ENCODE measurements around the gene PRKCE. TPM values are rescaled to one million over a fixed set of nuclear protein-coding genes. Genes with fewer than 3 reads are reported as not detected.
A peak's percentile ranks its signal among the peaks of the same experiment; 100 is the strongest.

Gene PRKCE
- polyA plus RNA-seq, 2 donors: 2.6 to 2.9 TPM

DNA sequence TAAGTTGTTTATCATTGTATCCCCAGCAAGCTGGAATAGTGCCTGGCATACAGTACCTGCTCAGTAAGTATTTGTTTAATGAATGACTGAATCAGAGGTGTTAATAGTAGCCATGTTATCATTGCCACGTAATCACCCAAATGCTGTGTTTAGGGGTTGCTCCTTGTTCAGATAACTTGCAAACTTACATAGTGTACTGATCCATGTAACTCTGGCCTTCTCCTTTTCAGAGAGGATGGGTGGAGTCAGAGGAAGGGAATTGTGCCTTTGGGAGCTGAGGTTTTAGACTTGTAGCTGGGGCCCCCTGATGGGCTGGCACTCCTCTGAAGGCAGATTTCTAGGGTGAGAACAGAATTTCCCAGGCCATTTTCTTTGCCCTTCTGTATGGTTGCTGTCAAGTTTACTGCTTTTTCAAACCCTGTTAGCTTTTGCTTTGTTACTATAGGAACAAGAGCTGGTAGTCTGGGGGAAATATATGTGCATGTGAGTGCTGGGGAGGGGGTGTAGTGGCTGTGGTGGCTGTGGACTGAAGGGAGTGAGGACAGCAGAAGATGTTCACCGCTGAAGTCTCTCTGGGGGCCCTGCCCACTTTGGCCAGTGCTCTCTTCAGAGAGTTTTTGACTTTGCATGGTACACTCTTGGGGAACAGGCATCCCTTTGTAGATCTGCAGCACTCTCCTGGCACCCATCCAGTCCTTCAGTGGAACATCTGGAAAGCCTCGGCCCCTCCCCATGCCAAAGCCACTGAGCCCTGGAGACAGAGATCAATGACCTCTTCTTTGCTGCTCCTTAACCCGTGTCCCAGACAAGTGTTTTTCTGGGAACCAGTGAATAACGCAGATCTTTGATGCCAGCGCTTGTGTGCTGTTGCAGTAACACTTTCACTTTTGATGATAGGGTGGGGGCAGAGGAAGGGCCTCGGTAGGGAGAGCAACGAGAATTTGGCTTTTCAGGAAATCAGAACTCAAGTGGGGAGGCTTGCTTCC is 209.0 kb downstream of the PRKCE start:
- no peaks in the 10 kb centered on the region for H3K36me3 ChIP-seq (ENCODE audit: control insufficient read depth in 2 of 2, insufficient read depth in 2 of 2, low read length in 1 of 2)
- H3K27me3 ChIP-seq (ENCODE audit: control insufficient read depth in 1 of 2, insufficient read depth in 2 of 2, low read length in 2 of 2): no peaks in the 10 kb centered on the region
- H3K27ac ChIP-seq (ENCODE audit: low read depth in 2 of 2, low read length in 1 of 2): peak overlapping the region; percentile 16 to 40
- H3K4me3 ChIP-seq (ENCODE audit: low read depth in 1 of 2, low read length in 2 of 2): peak overlapping the region in 1 of 2 donors; percentile 20
- WGBS, 2 donors: 7 to 15% methylated on average over 8 of the region's 8 CpGs
- peaks cover 2 to 5% of the 10 kb centered on the region in 2 donors for H3K4me1 ChIP-seq (ENCODE audit: control insufficient read depth in 2 of 2, insufficient read depth in 2 of 2, low read length in 1 of 2)
- no peaks in the 10 kb centered on the region for H3K9me3 ChIP-seq (ENCODE audit: control insufficient read depth in 2 of 2, insufficient read depth in 1 of 2, low read depth in 1 of 2, low read length in 1 of 2)

GRCh38 chr2:45862843-45863242 is 211.4 kb downstream of the PRKCE start:
- H3K36me3 ChIP-seq (ENCODE audit: control insufficient read depth in 2 of 2, insufficient read depth in 2 of 2, low read length in 1 of 2): no peaks in the 10 kb centered on the region
- 55 to 67% methylated on average over 2 of the region's 2 CpGs for WGBS, 2 donors
- no peaks in the 10 kb centered on the region for H3K9me3 ChIP-seq (ENCODE audit: control insufficient read depth in 2 of 2, insufficient read depth in 1 of 2, low read depth in 1 of 2, low read length in 1 of 2)
- H3K27ac ChIP-seq (ENCODE audit: low read depth in 2 of 2, low read length in 1 of 2): no peak overlapping the region
- H3K4me3 ChIP-seq (ENCODE audit: low read depth in 1 of 2, low read length in 2 of 2): no peak overlapping the region
- H3K4me1 ChIP-seq (ENCODE audit: control insufficient read depth in 2 of 2, insufficient read depth in 2 of 2, low read length in 1 of 2): peaks cover 2 to 5% of the 10 kb centered on the region in 2 donors
- H3K27me3 ChIP-seq (ENCODE audit: control insufficient read depth in 1 of 2, insufficient read depth in 2 of 2, low read length in 2 of 2): no peaks in the 10 kb centered on the region

- no peaks in the 10 kb centered on the region for H3K27me3 ChIP-seq (ENCODE audit: control insufficient read depth in 1 of 2, insufficient read depth in 2 of 2, low read length in 2 of 2)
- no peaks in the 10 kb centered on the region for H3K9me3 ChIP-seq (ENCODE audit: control insufficient read depth in 2 of 2, insufficient read depth in 1 of 2, low read depth in 1 of 2, low read length in 1 of 2)
- 88% methylated on average over 4 of the region's 4 CpGs for WGBS, 2 donors
- peaks cover 2 to 5% of the 10 kb centered on the region in 2 donors for H3K4me1 ChIP-seq (ENCODE audit: control insufficient read depth in 2 of 2, insufficient read depth in 2 of 2, low read length in 1 of 2)
- no peaks in the 10 kb centered on the region for H3K36me3 ChIP-seq (ENCODE audit: control insufficient read depth in 2 of 2, insufficient read depth in 2 of 2, low read length in 1 of 2)
- H3K4me3 ChIP-seq (ENCODE audit: low read depth in 1 of 2, low read length in 2 of 2): no peak overlapping the region
- no peak overlapping the region for H3K27ac ChIP-seq (ENCODE audit: low read depth in 2 of 2, low read length in 1 of 2)
Measured at GRCh38 chr2:45864121-45864520, 212.6 kb downstream of the PRKCE start.

DNA sequence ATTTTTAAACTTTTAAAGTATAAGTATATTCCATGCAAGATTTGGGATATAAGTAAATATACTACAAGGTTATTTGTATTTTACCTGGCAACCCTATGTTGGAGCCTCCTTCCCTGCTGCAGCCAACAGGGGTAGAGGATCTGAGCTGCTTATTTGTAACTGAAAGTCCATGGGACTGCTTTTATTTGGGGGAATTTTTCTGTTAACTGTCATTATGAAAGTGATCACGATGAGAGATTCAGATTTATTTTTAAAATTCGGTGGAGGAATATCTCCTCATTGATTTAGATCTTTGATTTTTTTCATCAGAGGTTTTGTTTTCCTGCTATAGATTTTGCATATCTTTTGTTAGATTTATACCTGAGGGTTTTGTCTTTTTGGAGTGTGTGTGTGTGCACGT is 215.9 kb downstream of the PRKCE start:
- H3K36me3 ChIP-seq (ENCODE audit: control insufficient read depth in 2 of 2, insufficient read depth in 2 of 2, low read length in 1 of 2): no peaks in the 10 kb centered on the region
- no peak overlapping the region for H3K4me3 ChIP-seq (ENCODE audit: low read depth in 1 of 2, low read length in 2 of 2)
- WGBS, 2 donors: 82% methylated on average over 3 of the region's 3 CpGs
- H3K9me3 ChIP-seq (ENCODE audit: control insufficient read depth in 2 of 2, insufficient read depth in 1 of 2, low read depth in 1 of 2, low read length in 1 of 2): no peaks in the 10 kb centered on the region
- H3K4me1 ChIP-seq (ENCODE audit: control insufficient read depth in 2 of 2, insufficient read depth in 2 of 2, low read length in 1 of 2): peaks cover 0 to 2% of the 10 kb centered on the region in 2 donors
- no peaks in the 10 kb centered on the region for H3K27me3 ChIP-seq (ENCODE audit: control insufficient read depth in 1 of 2, insufficient read depth in 2 of 2, low read length in 2 of 2)
- no peak overlapping the region for H3K27ac ChIP-seq (ENCODE audit: low read depth in 2 of 2, low read length in 1 of 2)

DNA sequence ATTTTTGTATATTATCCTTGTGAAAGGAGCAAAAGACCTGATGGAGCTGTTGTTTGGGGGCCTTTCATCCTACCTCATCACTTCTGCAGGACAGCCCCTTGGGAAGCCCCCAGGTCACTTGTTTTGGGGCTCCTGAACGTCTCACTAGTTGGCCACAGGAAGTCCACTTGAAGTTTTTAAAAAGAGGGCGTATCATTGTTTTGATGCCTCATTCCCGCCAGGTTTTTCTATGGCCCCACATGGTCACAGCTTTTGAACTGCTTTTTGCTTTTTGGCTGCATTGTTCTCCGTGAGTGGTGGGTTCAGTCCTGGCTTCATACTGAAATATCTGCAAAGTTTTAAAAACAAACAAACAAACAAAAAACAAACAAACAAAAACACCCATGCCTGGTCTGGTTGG is 216.3 kb downstream of the PRKCE start:
- 80 to 83% methylated on average over 4 of the region's 4 CpGs for WGBS, 2 donors
- no peak overlapping the region for H3K4me3 ChIP-seq (ENCODE audit: low read depth in 1 of 2, low read length in 2 of 2)
- H3K4me1 ChIP-seq (ENCODE audit: control insufficient read depth in 2 of 2, insufficient read depth in 2 of 2, low read length in 1 of 2): peaks cover 0 to 2% of the 10 kb centered on the region in 2 donors
- H3K27me3 ChIP-seq (ENCODE audit: control insufficient read depth in 1 of 2, insufficient read depth in 2 of 2, low read length in 2 of 2): no peaks in the 10 kb centered on the region
- no peaks in the 10 kb centered on the region for H3K36me3 ChIP-seq (ENCODE audit: control insufficient read depth in 2 of 2, insufficient read depth in 2 of 2, low read length in 1 of 2)
- no peaks in the 10 kb centered on the region for H3K9me3 ChIP-seq (ENCODE audit: control insufficient read depth in 2 of 2, insufficient read depth in 1 of 2, low read depth in 1 of 2, low read length in 1 of 2)
- no peak overlapping the region for H3K27ac ChIP-seq (ENCODE audit: low read depth in 2 of 2, low read length in 1 of 2)

DNA sequence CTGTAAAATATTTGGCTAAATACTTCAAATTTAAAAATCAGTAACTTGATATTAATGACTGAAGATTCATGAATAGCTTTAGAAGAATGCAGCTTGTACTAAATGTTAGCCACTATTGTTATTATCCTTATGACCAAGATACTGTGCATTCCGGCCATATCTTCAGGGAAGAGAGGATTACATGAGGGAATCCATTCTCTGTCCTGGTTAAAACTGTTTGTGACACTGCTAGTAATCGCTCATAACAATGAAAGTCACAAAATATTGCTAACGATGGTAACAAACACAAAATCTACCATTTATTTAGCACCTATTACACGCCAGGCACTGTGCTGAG is 217.7 kb downstream of the PRKCE start:
- Histone ChIP-seq H3K27ac (ENCODE audit: low read depth in 2 of 2, low read length in 1 of 2) (no peak overlapping the region), H3K36me3 (ENCODE audit: control insufficient read depth in 2 of 2, insufficient read depth in 2 of 2, low read length in 1 of 2) (no peaks in the 10 kb centered on the region), H3K4me1 (ENCODE audit: control insufficient read depth in 2 of 2, insufficient read depth in 2 of 2, low read length in 1 of 2) (peaks cover 0 to under 1% of the 10 kb centered on the region in 2 donors), H3K4me3 (ENCODE audit: low read depth in 1 of 2, low read length in 2 of 2) (no peak overlapping the region), H3K9me3 (ENCODE audit: control insufficient read depth in 2 of 2, insufficient read depth in 1 of 2, low read depth in 1 of 2, low read length in 1 of 2) (no peaks in the 10 kb centered on the region), H3K27me3 (ENCODE audit: control insufficient read depth in 1 of 2, insufficient read depth in 2 of 2, low read length in 2 of 2) (no peaks in the 10 kb centered on the region)
- WGBS, 2 donors: 94% methylated on average over 4 of the region's 4 CpGs

GRCh38 chr2:45871025-45871424 is 219.6 kb downstream of the PRKCE start:
- Histone ChIP-seq H3K4me3 (ENCODE audit: low read depth in 1 of 2, low read length in 2 of 2) (no peak overlapping the region), H3K27me3 (ENCODE audit: control insufficient read depth in 1 of 2, insufficient read depth in 2 of 2, low read length in 2 of 2) (no peaks in the 10 kb centered on the region), H3K36me3 (ENCODE audit: control insufficient read depth in 2 of 2, insufficient read depth in 2 of 2, low read length in 1 of 2) (no peaks in the 10 kb centered on the region), H3K27ac (ENCODE audit: low read depth in 2 of 2, low read length in 1 of 2) (no peak overlapping the region), H3K9me3 (ENCODE audit: control insufficient read depth in 2 of 2, insufficient read depth in 1 of 2, low read depth in 1 of 2, low read length in 1 of 2) (no peaks in the 10 kb centered on the region), H3K4me1 (ENCODE audit: control insufficient read depth in 2 of 2, insufficient read depth in 2 of 2, low read length in 1 of 2) (peaks cover 0 to 4% of the 10 kb centered on the region in 2 donors)
- 89% methylated on average over 3 of the region's 3 CpGs for WGBS, 2 donors

GRCh38 chr2:45871541-45871940 is 220.1 kb downstream of the PRKCE start:
- Histone ChIP-seq H3K4me1 (ENCODE audit: control insufficient read depth in 2 of 2, insufficient read depth in 2 of 2, low read length in 1 of 2) (peaks cover 0 to 4% of the 10 kb centered on the region in 2 donors), H3K36me3 (ENCODE audit: control insufficient read depth in 2 of 2, insufficient read depth in 2 of 2, low read length in 1 of 2) (no peaks in the 10 kb centered on the region), H3K27me3 (ENCODE audit: control insufficient read depth in 1 of 2, insufficient read depth in 2 of 2, low read length in 2 of 2) (no peaks in the 10 kb centered on the region), H3K27ac (ENCODE audit: low read depth in 2 of 2, low read length in 1 of 2) (no peak overlapping the region), H3K9me3 (ENCODE audit: control insufficient read depth in 2 of 2, insufficient read depth in 1 of 2, low read depth in 1 of 2, low read length in 1 of 2) (peaks cover 0 to 2% of the 10 kb centered on the region in 2 donors), H3K4me3 (ENCODE audit: low read depth in 1 of 2, low read length in 2 of 2) (no peak overlapping the region)
- WGBS, 2 donors: 72 to 74% methylated on average over 4 of the region's 4 CpGs

GRCh38 chr2:45872211-45872610 is 220.7 kb downstream of the PRKCE start:
- Histone ChIP-seq H3K9me3 (ENCODE audit: control insufficient read depth in 2 of 2, insufficient read depth in 1 of 2, low read depth in 1 of 2, low read length in 1 of 2) (peaks cover 0 to 2% of the 10 kb centered on the region in 2 donors), H3K27me3 (ENCODE audit: control insufficient read depth in 1 of 2, insufficient read depth in 2 of 2, low read length in 2 of 2) (no peaks in the 10 kb centered on the region), H3K4me3 (ENCODE audit: low read depth in 1 of 2, low read length in 2 of 2) (no peak overlapping the region), H3K4me1 (ENCODE audit: control insufficient read depth in 2 of 2, insufficient read depth in 2 of 2, low read length in 1 of 2) (peaks cover 0 to 4% of the 10 kb centered on the region in 2 donors), H3K36me3 (ENCODE audit: control insufficient read depth in 2 of 2, insufficient read depth in 2 of 2, low read length in 1 of 2) (no peaks in the 10 kb centered on the region), H3K27ac (ENCODE audit: low read depth in 2 of 2, low read length in 1 of 2) (no peak overlapping the region)
- 76 to 83% methylated on average over 5 of the region's 5 CpGs for WGBS, 2 donors

- H3K4me1 ChIP-seq (ENCODE audit: control insufficient read depth in 2 of 2, insufficient read depth in 2 of 2, low read length in 1 of 2): peaks cover 0 to 4% of the 10 kb centered on the region in 2 donors
- H3K36me3 ChIP-seq (ENCODE audit: control insufficient read depth in 2 of 2, insufficient read depth in 2 of 2, low read length in 1 of 2): peaks cover 0 to 2% of the 10 kb centered on the region in 2 donors
- H3K4me3 ChIP-seq (ENCODE audit: low read depth in 1 of 2, low read length in 2 of 2): no peak overlapping the region
- H3K27me3 ChIP-seq (ENCODE audit: control insufficient read depth in 1 of 2, insufficient read depth in 2 of 2, low read length in 2 of 2): no peaks in the 10 kb centered on the region
- H3K9me3 ChIP-seq (ENCODE audit: control insufficient read depth in 2 of 2, insufficient read depth in 1 of 2, low read depth in 1 of 2, low read length in 1 of 2): peaks cover 0 to 2% of the 10 kb centered on the region in 2 donors
- no peak overlapping the region for H3K27ac ChIP-seq (ENCODE audit: low read depth in 2 of 2, low read length in 1 of 2)
- WGBS, 2 donors: 59 to 67% methylated on average over 3 of the region's 3 CpGs
Measured at GRCh38 chr2:45874344-45874743, 222.9 kb downstream of the PRKCE start.

All from esophagus (tissue), 2 donors.